ENCODE measurements around the gene C1QA.

C1QA gene

GRCh38 chr1:22600817-22601605 lies 35.4 kb upstream of the C1QA start:
- TF ChIP-seq EZH2phosphoT487 (IDR thresholded peaks at IDR 0.05; ENCODE audit: low read depth): no peak
- TF ChIP-seq, protein P1, sequence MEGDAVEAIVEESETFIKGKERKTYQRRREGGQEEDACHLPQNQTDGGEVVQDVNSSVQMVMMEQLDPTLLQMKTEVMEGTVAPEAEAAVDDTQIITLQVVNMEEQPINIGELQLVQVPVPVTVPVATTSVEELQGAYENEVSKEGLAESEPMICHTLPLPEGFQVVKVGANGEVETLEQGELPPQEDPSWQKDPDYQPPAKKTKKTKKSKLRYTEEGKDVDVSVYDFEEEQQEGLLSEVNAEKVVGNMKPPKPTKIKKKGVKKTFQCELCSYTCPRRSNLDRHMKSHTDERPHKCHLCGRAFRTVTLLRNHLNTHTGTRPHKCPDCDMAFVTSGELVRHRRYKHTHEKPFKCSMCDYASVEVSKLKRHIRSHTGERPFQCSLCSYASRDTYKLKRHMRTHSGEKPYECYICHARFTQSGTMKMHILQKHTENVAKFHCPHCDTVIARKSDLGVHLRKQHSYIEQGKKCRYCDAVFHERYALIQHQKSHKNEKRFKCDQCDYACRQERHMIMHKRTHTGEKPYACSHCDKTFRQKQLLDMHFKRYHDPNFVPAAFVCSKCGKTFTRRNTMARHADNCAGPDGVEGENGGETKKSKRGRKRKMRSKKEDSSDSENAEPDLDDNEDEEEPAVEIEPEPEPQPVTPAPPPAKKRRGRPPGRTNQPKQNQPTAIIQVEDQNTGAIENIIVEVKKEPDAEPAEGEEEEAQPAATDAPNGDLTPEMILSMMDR (IDR thresholded peaks at IDR 0.05; ENCODE audit: low read depth, low read length): no peak
- H3K36me3 ChIP-seq (replicated peaks; ENCODE audit: low read depth, low read length): no peaks in the 10 kb centered on the region
- no peak overlapping the region for H3K27ac ChIP-seq (ENCODE audit: low read length)
- H3K79me2 ChIP-seq (ENCODE audit: low read length): no peaks in the 10 kb centered on the region
- H3K27me3 ChIP-seq (ENCODE audit: low read depth, low read length): no peaks in the 10 kb centered on the region
- no peaks in the 10 kb centered on the region for H3K9me3 ChIP-seq (ENCODE audit: insufficient read depth, low read length)
- no peak overlapping the region for H2AFZ ChIP-seq (ENCODE audit: low read depth, low read length)
- H3K4me1 ChIP-seq (ENCODE audit: low read length): no peaks in the 10 kb centered on the region
- no peak overlapping the region for H3K9ac ChIP-seq (ENCODE audit: low read length)
- no peak overlapping the region for H3K4me3 ChIP-seq (ENCODE audit: low read length)
- H3K4me2 ChIP-seq (ENCODE audit: low read length): no peak overlapping the region
- H4K20me1 ChIP-seq (ENCODE audit: insufficient read depth, low read length): no peaks in the 10 kb centered on the region

- Histone ChIP-seq H3K4me2 (ENCODE audit: low read length) (no peak overlapping the region), H2AFZ (ENCODE audit: low read depth, low read length) (no peak overlapping the region), H3K4me3 (ENCODE audit: low read length) (no peak overlapping the region), H3K9me3 (ENCODE audit: insufficient read depth, low read length) (no peaks in the 10 kb centered on the region), H3K9ac (ENCODE audit: low read length) (no peak overlapping the region), H3K27ac (ENCODE audit: low read length) (no peak overlapping the region), H3K36me3 (replicated peaks; ENCODE audit: low read depth, low read length) (no peaks in the 10 kb centered on the region), H3K4me1 (ENCODE audit: low read length) (no peaks in the 10 kb centered on the region), H3K79me2 (ENCODE audit: low read length) (no peaks in the 10 kb centered on the region), H4K20me1 (ENCODE audit: insufficient read depth, low read length) (no peaks in the 10 kb centered on the region), H3K27me3 (ENCODE audit: low read depth, low read length) (no peaks in the 10 kb centered on the region)
- TF ChIP-seq EZH2phosphoT487 (IDR thresholded peaks at IDR 0.05; ENCODE audit: low read depth): no peak
- TF ChIP-seq, protein P1 (IDR thresholded peaks at IDR 0.05; ENCODE audit: low read depth, low read length): no peak
Measured at GRCh38 chr1:22601610-22602009, 34.8 kb upstream of the C1QA start.

- no peak for TF ChIP-seq EZH2phosphoT487 (IDR thresholded peaks at IDR 0.05; ENCODE audit: low read depth)
- TF ChIP-seq, protein P1 (IDR thresholded peaks at IDR 0.05; ENCODE audit: low read depth, low read length): no peak
- Histone ChIP-seq H3K27me3 (ENCODE audit: low read depth, low read length) (no peaks in the 10 kb centered on the region), H3K9me3 (ENCODE audit: insufficient read depth, low read length) (no peaks in the 10 kb centered on the region)
Measured at GRCh38 chr1:22602060-22602740, 34.2 kb upstream of the C1QA start.

DNA sequence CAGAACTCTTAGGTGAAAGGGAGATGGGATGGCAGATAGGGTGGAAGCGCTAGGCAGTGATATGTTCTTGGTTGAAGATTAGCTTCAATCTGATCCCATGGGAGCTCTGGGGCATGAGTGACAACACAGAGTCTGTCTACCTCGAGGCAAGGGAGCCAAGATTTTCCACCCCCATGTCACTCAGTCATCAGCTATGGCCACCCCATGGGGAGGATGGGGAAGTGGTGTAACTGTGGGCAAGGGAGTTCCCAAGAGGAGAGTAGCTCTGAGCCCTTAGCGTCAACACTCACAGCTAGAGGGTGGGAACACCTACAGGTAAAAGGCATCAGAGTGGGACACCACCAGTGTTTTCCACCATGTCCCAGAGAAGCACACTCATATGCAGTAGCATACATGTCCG lies 30.3 kb upstream of the C1QA start:
- no peak overlapping the region for H3K27ac ChIP-seq (ENCODE audit: low read length)

More at GRCh38 chr1:22602060-22602740, 34.2 kb upstream of the C1QA start:
- Histone ChIP-seq H3K4me2 (ENCODE audit: low read length) (no peak overlapping the region), H3K27ac (ENCODE audit: low read length) (no peak overlapping the region), H2AFZ (ENCODE audit: low read depth, low read length) (no peak overlapping the region), H3K9ac (ENCODE audit: low read length) (no peak overlapping the region), H4K20me1 (ENCODE audit: insufficient read depth, low read length) (no peaks in the 10 kb centered on the region), H3K4me3 (ENCODE audit: low read length) (no peak overlapping the region), H3K79me2 (ENCODE audit: low read length) (no peaks in the 10 kb centered on the region), H3K36me3 (replicated peaks; ENCODE audit: low read depth, low read length) (no peaks in the 10 kb centered on the region), H3K4me1 (ENCODE audit: low read length) (no peaks in the 10 kb centered on the region)

More for the DNA sequence above, 30.3 kb upstream of the C1QA start:
- TF ChIP-seq EZH2phosphoT487 (IDR thresholded peaks at IDR 0.05; ENCODE audit: low read depth): no peak
- TF ChIP-seq, protein P1 (IDR thresholded peaks at IDR 0.05; ENCODE audit: low read depth, low read length): no peak
- no peak overlapping the region for H3K4me3 ChIP-seq (ENCODE audit: low read length)
- H3K9me3 ChIP-seq (ENCODE audit: insufficient read depth, low read length): no peaks in the 10 kb centered on the region
- H3K4me1 ChIP-seq (ENCODE audit: low read length): no peaks in the 10 kb centered on the region
- H4K20me1 ChIP-seq (ENCODE audit: insufficient read depth, low read length): no peaks in the 10 kb centered on the region
- no peak overlapping the region for H3K9ac ChIP-seq (ENCODE audit: low read length)
- no peaks in the 10 kb centered on the region for H3K79me2 ChIP-seq (ENCODE audit: low read length)
- H3K27me3 ChIP-seq (ENCODE audit: low read depth, low read length): no peaks in the 10 kb centered on the region
- no peaks in the 10 kb centered on the region for H3K36me3 ChIP-seq (replicated peaks; ENCODE audit: low read depth, low read length)
- H2AFZ ChIP-seq (ENCODE audit: low read depth, low read length): no peak overlapping the region
- no peak overlapping the region for H3K4me2 ChIP-seq (ENCODE audit: low read length)
